ENCODE measurements around the gene IQGAP2. TPM values are rescaled to one million over a fixed set of nuclear protein-coding genes. Genes with fewer than 3 reads are reported as not detected.

Gene IQGAP2
- total and polyA plus RNA-seq, 2 of the 8 experiments (the other 6 are each of a cell fraction or from before 2014, with no cell fraction given), result 19.7 to 66.0 TPM

- no peak overlapping the region for H2AK5ac ChIP-seq (ENCODE audit: low read depth, low read length)
- H3K36me3 ChIP-seq (ENCODE audit: control insufficient read depth in 2 of 4, insufficient read depth in 4 of 4, low read length in 3 of 4), result no peaks in the 10 kb centered on the region
- no peak overlapping the region for H4K8ac ChIP-seq (ENCODE audit: extremely low read depth, insufficient read depth, low read length)
- H3K9me3 ChIP-seq (ENCODE audit: insufficient read depth in 2 of 2, low read depth in 1 of 2, low read length in 1 of 2), result no peaks in the 10 kb centered on the region
- no peak overlapping the region for H3K4me3 ChIP-seq (ENCODE audit: extremely low read depth in 1 of 4, insufficient read depth in 2 of 4, low read depth in 3 of 4, low read length in 4 of 4)
- H3K79me2 ChIP-seq (ENCODE audit: control insufficient read depth in 1 of 2, insufficient read depth in 2 of 2, low read length in 2 of 2), result peaks cover 0 to 77% of the 10 kb centered on the region in 2 experiments; a peak in 2 of 4 replicates
- peaks cover 1% of the 10 kb centered on the region for H3K79me1 ChIP-seq (ENCODE audit: low read depth, low read length)
- no peak overlapping the region for H3K56ac ChIP-seq (replicated peaks; ENCODE audit: insufficient read length, low read depth, low read length)
- H3K23me2 ChIP-seq (ENCODE audit: low read depth, low read length), result no peaks in the 10 kb centered on the region
- no peak overlapping the region for H2BK15ac ChIP-seq (ENCODE audit: low read length)
- no peaks in the 10 kb centered on the region for H4K20me1 ChIP-seq (replicated peaks in 1 of 2; ENCODE audit: control insufficient read depth in 1 of 2, insufficient read depth in 2 of 2, low read length in 2 of 2)
- H2AFZ ChIP-seq (ENCODE audit: low read length), result no peak overlapping the region
- no peak overlapping the region for H3K27ac ChIP-seq (ENCODE audit: low read depth, low read length)
- no peak overlapping the region for H2BK120ac ChIP-seq (replicated peaks; ENCODE audit: low read depth, low read length)
- no peak overlapping the region for H3K4me2 ChIP-seq (ENCODE audit: insufficient read depth in 1 of 2, low read depth in 2 of 2, low read length in 2 of 2)
- peaks cover 0 to 8% (median 0%) of the 10 kb centered on the region in 4 experiments; a peak in 2 of 7 replicates for H3K4me1 ChIP-seq (replicated peaks in 1 of 4; ENCODE audit: control insufficient read depth in 3 of 4, insufficient read depth in 4 of 4, low read length in 3 of 4)
- H3K14ac ChIP-seq (ENCODE audit: insufficient read length), result no peak overlapping the region
- H3K4ac ChIP-seq (replicated peaks; ENCODE audit: insufficient read length, low read depth, low read length), result no peak overlapping the region
- no peak overlapping the region for H2BK12ac ChIP-seq (ENCODE audit: low read depth, low read length)
- no peak overlapping the region for H3K18ac ChIP-seq (ENCODE audit: extremely low read depth, low read length)
- H4K5ac ChIP-seq (ENCODE audit: insufficient read length, low read depth, low read length), result no peak overlapping the region
- no peaks in the 10 kb centered on the region for H3K27me3 ChIP-seq (replicated peaks in 1 of 4; ENCODE audit: control insufficient read depth in 3 of 4, extremely low read depth in 1 of 4, insufficient read depth in 3 of 4, low read length in 3 of 4)
- H3K23ac ChIP-seq (ENCODE audit: insufficient read length), result no peak overlapping the region
- WGBS, 2 experiments (ENCODE audit: extremely low coverage in 1 of 2, insufficient coverage in 1 of 2, insufficient read length in 1 of 2, insufficient replicate concordance in 2 of 2, low coverage in 1 of 2, low lambda C conversion rate in 2 of 2, missing lambda C conversion rate in 1 of 2), result 84% methylated on average over 3 of the region's 3 CpGs; no CpG with 5 or more reads in 1 of the 2 experiments
- ChIA-PET CTCF (ENCODE audit: partially characterized antibody) (interaction anchor here (0.7 to 2.0 kb wide), 6 partner anchors 9 to 193 kb away, joined by 3 to 6 read pairs (median 4); partner anchors contain the start of gene IQGAP2), POLR2A (ENCODE audit: partially characterized antibody) (interaction anchor here (1.3 to 1.6 kb wide), 2 partner anchors 10 to 11 kb away, joined by 3 to 5 read pairs; no protein-coding TSS in a partner anchor)
- no peak overlapping the region for H2BK20ac ChIP-seq (ENCODE audit: low read length)
- no peak overlapping the region for H3K9ac ChIP-seq (replicated peaks in 1 of 4; ENCODE audit: extremely low read depth in 1 of 4, low read depth in 3 of 4, low read length in 3 of 4)
- no peak overlapping the region for H2BK5ac ChIP-seq (ENCODE audit: low read depth, low read length)
- FAIRE-seq (no peak), DNase-seq (ENCODE audit: low read depth in 1 of 2, low spot score in 2 of 2) (no peak)
- H4K91ac ChIP-seq (replicated peaks; ENCODE audit: insufficient read length, low read length), result no peak overlapping the region
- TF ChIP-seq USF2 (IDR thresholded peaks at IDR 0.05; ENCODE audit: low read length) (no peak), CHD2 (IDR thresholded peaks at IDR 0.05; ENCODE audit: low read length) (no peak), BACH1 (IDR thresholded peaks at IDR 0.05; ENCODE audit: low read length) (no peak), EP300 (IDR thresholded peaks at IDR 0.05; ENCODE audit: borderline replicate concordance in 1 of 2, low read depth in 2 of 2, low read length in 2 of 2) (no peak), HDAC2 (IDR thresholded peaks at IDR 0.05; ENCODE audit: borderline replicate concordance in 1 of 2, low read depth in 2 of 2, low read length in 2 of 2) (no peak), JUN (IDR thresholded peaks at IDR 0.05; ENCODE audit: low read depth, low read length) (no peak), BCL11A (IDR thresholded peaks at IDR 0.05; ENCODE audit: low read depth in 2 of 2, low read length in 2 of 2) (no peak), ZNF274 (IDR thresholded peaks at IDR 0.05; ENCODE audit: borderline replicate concordance, extremely low read depth, low read length) (no peak), BRCA1 (IDR thresholded peaks at IDR 0.05; ENCODE audit: low read depth, low read length) (no peak), YY1 (IDR thresholded peaks at IDR 0.05; ENCODE audit: low read depth, low read length) (no peak), RBBP5 (IDR thresholded peaks at IDR 0.05; ENCODE audit: borderline replicate concordance, low read depth, low read length) (no peak), HDAC6 (IDR thresholded peaks at IDR 0.05; ENCODE audit: low read depth, low read length) (no peak), TEAD4 (IDR thresholded peaks at IDR 0.05; ENCODE audit: low read depth, low read length) (no peak), POLR2A (IDR thresholded peaks at IDR 0.05; ENCODE audit: control extremely low read depth in 1 of 2, low read depth in 2 of 2, low read length in 2 of 2) (no peak)
Measured at GRCh38 chr5:76414788-76415187, 11.7 kb downstream of the IQGAP2 start.

Measured in H1 (cell line).